ENCODE data around the gene TPM4.

TPM4 gene

GRCh38 chr19:16034958-16035560, 41.2 kb upstream of the TPM4 start:
- no peak for TF ChIP-seq POLR2AphosphoS5 (IDR thresholded peaks at IDR 0.05; ENCODE audit: low read depth, low read length)
- TF ChIP-seq TAF1 (IDR thresholded peaks at IDR 0.05; ENCODE audit: borderline replicate concordance, insufficient read depth, low read length) = no peak
- no peak for TF ChIP-seq FOXP2 (optimal IDR thresholded peaks at IDR 0.05; ENCODE audit: borderline replicate concordance, extremely low read depth, extremely low read length, insufficient read depth)
- no peak for TF ChIP-seq REST (IDR thresholded peaks at IDR 0.05; ENCODE audit: insufficient read depth in 1 of 2, low read depth in 2 of 2, low read length in 2 of 2)
- TF ChIP-seq SIN3A (IDR thresholded peaks at IDR 0.05; ENCODE audit: borderline replicate concordance, insufficient read depth, low read length) = no peak

GRCh38 chr19:16035601-16036297, 40.5 kb upstream of the TPM4 start:
- TF ChIP-seq POLR2AphosphoS5 (IDR thresholded peaks at IDR 0.05; ENCODE audit: low read depth, low read length) (no peak), TAF1 (IDR thresholded peaks at IDR 0.05; ENCODE audit: borderline replicate concordance, insufficient read depth, low read length) (no peak), REST (IDR thresholded peaks at IDR 0.05; ENCODE audit: insufficient read depth in 1 of 2, low read depth in 2 of 2, low read length in 2 of 2) (no peak), SIN3A (IDR thresholded peaks at IDR 0.05; ENCODE audit: borderline replicate concordance, insufficient read depth, low read length) (no peak), FOXP2 (optimal IDR thresholded peaks at IDR 0.05; ENCODE audit: borderline replicate concordance, extremely low read depth, extremely low read length, insufficient read depth) (no peak)

- TF ChIP-seq POLR2AphosphoS5 (IDR thresholded peaks at IDR 0.05; ENCODE audit: low read depth, low read length) = no peak
- TF ChIP-seq REST (IDR thresholded peaks at IDR 0.05; ENCODE audit: insufficient read depth in 1 of 2, low read depth in 2 of 2, low read length in 2 of 2) = no peak
- TF ChIP-seq SIN3A (IDR thresholded peaks at IDR 0.05; ENCODE audit: borderline replicate concordance, insufficient read depth, low read length) = no peak
- no peak for TF ChIP-seq TAF1 (IDR thresholded peaks at IDR 0.05; ENCODE audit: borderline replicate concordance, insufficient read depth, low read length)
- TF ChIP-seq FOXP2 (optimal IDR thresholded peaks at IDR 0.05; ENCODE audit: borderline replicate concordance, extremely low read depth, extremely low read length, insufficient read depth) = no peak
Observed at GRCh38 chr19:16036397-16036925, 39.8 kb upstream of the TPM4 start.

GRCh38 chr19:16036941-16037340, 39.4 kb upstream of the TPM4 start:
- TF ChIP-seq REST (IDR thresholded peaks at IDR 0.05; ENCODE audit: insufficient read depth in 1 of 2, low read depth in 2 of 2, low read length in 2 of 2) (no peak), FOXP2 (optimal IDR thresholded peaks at IDR 0.05; ENCODE audit: borderline replicate concordance, extremely low read depth, extremely low read length, insufficient read depth) (no peak), TAF1 (IDR thresholded peaks at IDR 0.05; ENCODE audit: borderline replicate concordance, insufficient read depth, low read length) (no peak), SIN3A (IDR thresholded peaks at IDR 0.05; ENCODE audit: borderline replicate concordance, insufficient read depth, low read length) (no peak), POLR2AphosphoS5 (IDR thresholded peaks at IDR 0.05; ENCODE audit: low read depth, low read length) (no peak)

Measured in PFSK-1 (cell line).